ENCODE measurements around the gene SCFD2.

- TF ChIP-seq RAD21 (conservative IDR thresholded peaks at IDR 0.05) (no peak), TAF1 (IDR thresholded peaks at IDR 0.05; ENCODE audit: low read depth) (no peak), EP300 (conservative IDR thresholded peaks at IDR 0.05; ENCODE audit: poor library complexity, severe bottlenecking) (no peak), EZH2 (IDR thresholded peaks at IDR 0.05; ENCODE audit: borderline replicate concordance, insufficient read depth, low read length, poor library complexity, severe bottlenecking) (no peak), SMC3 (conservative IDR thresholded peaks at IDR 0.05; ENCODE audit: poor library complexity) (no peak), POLR2AphosphoS5 (IDR thresholded peaks at IDR 0.05) (no peak)
- TF ChIP-seq, protein P1, sequence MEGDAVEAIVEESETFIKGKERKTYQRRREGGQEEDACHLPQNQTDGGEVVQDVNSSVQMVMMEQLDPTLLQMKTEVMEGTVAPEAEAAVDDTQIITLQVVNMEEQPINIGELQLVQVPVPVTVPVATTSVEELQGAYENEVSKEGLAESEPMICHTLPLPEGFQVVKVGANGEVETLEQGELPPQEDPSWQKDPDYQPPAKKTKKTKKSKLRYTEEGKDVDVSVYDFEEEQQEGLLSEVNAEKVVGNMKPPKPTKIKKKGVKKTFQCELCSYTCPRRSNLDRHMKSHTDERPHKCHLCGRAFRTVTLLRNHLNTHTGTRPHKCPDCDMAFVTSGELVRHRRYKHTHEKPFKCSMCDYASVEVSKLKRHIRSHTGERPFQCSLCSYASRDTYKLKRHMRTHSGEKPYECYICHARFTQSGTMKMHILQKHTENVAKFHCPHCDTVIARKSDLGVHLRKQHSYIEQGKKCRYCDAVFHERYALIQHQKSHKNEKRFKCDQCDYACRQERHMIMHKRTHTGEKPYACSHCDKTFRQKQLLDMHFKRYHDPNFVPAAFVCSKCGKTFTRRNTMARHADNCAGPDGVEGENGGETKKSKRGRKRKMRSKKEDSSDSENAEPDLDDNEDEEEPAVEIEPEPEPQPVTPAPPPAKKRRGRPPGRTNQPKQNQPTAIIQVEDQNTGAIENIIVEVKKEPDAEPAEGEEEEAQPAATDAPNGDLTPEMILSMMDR (IDR thresholded peaks at IDR 0.05; ENCODE audit: poor library complexity, severe bottlenecking) = no peak
- TF ChIP-seq, protein P2, sequence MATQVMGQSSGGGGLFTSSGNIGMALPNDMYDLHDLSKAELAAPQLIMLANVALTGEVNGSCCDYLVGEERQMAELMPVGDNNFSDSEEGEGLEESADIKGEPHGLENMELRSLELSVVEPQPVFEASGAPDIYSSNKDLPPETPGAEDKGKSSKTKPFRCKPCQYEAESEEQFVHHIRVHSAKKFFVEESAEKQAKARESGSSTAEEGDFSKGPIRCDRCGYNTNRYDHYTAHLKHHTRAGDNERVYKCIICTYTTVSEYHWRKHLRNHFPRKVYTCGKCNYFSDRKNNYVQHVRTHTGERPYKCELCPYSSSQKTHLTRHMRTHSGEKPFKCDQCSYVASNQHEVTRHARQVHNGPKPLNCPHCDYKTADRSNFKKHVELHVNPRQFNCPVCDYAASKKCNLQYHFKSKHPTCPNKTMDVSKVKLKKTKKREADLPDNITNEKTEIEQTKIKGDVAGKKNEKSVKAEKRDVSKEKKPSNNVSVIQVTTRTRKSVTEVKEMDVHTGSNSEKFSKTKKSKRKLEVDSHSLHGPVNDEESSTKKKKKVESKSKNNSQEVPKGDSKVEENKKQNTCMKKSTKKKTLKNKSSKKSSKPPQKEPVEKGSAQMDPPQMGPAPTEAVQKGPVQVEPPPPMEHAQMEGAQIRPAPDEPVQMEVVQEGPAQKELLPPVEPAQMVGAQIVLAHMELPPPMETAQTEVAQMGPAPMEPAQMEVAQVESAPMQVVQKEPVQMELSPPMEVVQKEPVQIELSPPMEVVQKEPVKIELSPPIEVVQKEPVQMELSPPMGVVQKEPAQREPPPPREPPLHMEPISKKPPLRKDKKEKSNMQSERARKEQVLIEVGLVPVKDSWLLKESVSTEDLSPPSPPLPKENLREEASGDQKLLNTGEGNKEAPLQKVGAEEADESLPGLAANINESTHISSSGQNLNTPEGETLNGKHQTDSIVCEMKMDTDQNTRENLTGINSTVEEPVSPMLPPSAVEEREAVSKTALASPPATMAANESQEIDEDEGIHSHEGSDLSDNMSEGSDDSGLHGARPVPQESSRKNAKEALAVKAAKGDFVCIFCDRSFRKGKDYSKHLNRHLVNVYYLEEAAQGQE (IDR thresholded peaks at IDR 0.05; ENCODE audit: borderline replicate concordance) = no peak
Observed at GRCh38 chr4:53147711-53148110, 218.2 kb downstream of the SCFD2 start.
